ENCODE data around the gene CPAMD8.

The CPAMD8 gene

DNA sequence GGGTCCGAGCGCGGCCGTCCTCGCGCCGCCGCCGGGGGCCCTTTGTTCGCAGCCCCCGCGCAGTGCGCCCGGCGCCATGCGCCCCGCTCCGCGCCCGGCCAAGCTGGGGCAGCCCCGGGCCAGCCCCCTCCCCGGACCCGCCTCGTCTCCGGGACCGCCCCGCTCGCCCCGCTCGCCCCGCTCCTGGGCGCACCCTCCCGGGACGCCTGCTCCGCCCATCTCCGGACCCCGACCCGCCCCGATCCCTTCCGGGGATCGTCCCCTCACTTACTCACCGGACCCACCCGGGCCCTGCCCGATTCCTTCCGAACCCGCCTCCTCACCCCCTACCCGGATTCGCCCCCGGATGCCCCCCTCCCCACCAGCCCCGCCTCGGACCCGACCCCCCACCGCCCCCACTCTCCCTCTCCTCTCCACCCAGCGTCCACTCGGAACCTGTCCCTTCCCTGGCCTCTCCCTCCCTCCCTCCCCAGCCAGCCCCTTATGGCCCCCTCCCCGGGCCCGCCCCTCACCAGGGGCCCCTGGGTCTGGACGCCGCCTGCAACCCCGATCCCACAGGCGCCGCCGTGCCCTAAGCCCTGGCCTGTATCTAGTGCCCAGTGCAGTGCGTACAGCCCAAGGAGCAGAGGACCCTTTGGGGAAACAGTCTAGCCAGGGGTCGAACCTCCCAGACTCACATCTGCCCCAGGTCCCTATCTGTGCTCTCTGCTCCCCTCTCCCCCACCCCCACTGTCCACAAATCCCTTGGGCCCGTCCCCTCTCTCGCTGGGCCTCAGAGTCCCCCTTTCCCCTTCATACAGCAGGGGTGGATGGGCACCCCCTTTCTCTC is at the start of gene CPAMD8:
Gene CPAMD8 (minus strand): TSS at position 105 of the 829 bp plus-strand sequence. CDS start 168 bp downstream, outside the sequence.
- no peak for DNase-seq

DNA sequence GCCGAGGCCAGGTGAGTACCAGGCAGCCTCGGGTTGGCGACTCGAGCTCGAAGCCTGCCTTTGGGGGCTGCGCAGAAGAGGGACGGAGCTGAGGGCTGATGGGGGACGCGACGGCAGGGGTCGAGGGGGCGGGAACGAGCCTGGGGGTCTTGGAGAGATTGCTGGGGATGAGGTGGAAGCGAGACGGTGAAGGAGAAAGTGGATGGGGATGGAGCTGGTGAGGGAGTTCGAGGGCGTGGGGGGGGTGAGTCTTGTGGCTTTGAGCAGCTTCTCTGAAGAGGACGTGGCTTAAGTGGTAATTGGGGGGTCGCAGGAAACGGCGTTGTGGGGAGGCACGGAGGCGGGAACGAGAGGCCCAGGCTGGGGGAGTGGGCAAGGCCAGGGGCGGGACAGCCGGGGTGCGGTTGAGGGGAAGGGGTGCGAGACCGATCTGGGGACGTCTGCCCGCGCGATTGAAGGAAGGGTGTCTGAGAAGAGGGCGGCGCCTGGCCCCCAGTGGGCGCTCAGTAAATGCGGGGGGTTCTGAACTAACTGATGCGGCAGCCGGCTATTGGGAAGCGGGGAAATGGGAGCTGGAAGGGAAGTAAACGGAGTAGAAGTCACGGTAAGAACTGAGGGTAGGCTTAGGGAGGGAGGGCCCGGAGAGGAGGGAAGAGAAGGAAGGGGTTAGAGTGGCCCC is 49.4 kb upstream of the CPAMD8 start:
- no peak for DNase-seq

DNA sequence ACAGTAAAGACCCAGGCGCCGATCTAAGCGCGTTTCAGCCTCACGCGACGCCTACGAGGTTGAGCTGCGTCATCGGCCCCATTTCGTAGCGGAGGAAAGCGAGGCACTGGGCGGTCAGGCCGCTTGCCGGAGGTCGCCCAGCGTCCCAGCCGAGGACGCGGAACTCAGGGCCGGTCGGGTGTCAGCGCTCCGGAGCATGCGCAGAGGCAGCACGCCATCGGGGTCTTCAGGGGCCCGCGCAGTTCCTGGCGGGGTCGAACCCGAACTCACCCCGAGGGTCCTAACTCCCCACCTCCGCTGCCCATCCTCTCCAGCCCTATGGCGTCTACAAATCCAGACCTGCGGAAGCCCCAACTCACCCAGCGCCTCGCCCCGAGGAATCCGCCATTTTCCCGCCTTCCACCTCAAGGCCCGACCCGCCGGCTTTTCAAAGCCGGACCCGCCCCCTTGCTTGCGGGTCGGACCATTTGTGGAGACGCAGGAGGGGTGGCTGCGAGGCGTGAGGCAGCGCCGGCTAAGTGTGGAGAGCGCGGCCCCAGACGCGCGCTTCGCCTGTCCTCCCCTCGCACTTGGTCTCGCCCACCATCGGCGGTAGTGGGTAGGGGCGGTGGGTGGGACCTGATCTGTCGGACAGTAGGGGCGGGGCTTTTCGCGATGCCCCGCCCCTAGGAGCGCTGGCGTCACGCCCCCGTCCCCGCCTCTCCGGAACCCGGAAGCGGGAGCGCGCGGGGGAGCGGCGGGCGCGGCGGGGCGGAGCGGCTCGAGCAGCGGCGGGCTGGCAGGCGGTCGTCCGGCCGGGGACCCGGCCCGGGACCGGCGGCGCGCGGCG is 48.6 kb upstream of the CPAMD8 start, which contains the start of the genes HAUS8 and MYO9B:
Gene HAUS8 (minus strand): TSS at position 418 of the 829 bp plus-strand sequence. CDS start 30 bp downstream, at position 388.
Gene MYO9B (plus strand): TSS at position 743 of the 829 bp plus-strand sequence. CDS start 25,941 bp downstream, outside the sequence.
- peak; percentile 95 for DNase-seq

DNA sequence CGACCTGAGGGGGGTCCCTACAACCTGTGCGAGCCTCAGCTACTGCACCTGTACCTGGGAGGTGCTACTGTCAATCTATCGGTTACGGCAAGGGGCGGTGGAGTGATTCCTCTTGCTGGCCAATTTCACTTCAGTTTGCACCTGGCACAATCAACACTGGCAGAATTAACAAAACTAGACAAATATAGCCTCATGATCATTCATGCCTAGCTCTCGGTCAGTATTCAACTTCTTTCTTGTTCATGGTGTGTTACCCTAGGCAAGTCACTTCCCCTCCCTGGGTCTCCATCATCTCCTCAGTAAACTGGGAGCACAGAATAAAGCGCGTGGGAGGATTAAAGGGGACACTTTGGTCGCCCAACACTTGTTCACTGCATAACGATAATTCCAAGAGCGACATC is 48.0 kb upstream of the CPAMD8 start:
- DNase-seq, result no peak

DNA sequence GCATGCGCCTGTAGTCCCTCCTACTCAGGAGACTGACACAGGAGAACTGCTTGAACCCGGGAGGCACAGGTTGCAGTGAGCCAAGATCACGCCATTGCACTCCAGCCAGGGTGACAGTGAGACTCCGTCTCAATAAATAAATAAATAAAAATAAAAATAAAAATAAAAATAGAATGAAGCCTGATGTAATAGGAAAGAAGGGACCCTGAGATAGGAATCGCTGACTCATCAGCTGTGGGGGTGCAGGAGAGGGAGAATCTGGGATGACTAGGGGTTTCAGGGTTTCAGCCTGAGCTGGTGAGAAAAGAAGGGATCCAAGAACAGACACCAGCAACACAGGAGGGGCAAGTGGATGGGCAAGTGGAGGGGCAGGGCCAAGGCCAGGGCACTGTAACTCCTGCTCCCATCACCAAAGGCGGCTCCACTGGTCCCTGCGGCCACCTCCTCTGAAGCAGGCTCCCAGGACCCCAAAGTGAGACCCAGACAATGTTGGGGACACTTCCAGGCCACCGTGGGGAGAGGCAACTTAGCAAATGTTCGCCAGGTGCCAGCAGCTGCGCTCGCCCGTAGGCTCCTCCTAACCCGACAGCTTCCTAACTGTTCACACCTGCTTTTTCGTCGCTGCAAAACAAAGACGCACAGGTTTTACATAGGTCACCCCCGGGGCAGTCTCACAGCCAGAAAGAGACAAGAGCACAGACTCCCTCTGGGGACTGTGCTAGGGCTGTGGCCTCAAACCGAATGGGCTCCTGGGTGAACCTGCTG is 47.4 kb upstream of the CPAMD8 start:
- no peak for DNase-seq

DNA sequence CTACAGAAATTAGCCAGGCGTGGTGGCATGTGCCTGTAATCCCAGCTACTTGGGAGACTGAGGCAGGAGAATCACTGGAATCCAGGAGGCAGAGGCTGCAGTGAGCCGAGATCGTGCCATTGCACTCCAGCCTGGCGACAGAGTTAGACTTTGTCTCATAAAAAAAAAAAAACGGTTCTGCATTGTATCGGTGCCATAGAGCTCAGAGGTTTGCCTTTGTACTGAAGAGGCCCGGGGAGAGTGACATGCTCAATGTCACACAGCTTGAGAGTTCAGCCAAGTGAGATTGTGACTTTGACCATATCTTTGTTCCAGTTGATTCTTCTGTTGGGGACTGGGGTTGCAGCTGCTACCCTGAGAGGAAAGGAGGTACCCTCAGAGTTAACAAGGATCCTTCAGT is 44.3 kb upstream of the CPAMD8 start:
- DNase-seq, result no peak

DNA sequence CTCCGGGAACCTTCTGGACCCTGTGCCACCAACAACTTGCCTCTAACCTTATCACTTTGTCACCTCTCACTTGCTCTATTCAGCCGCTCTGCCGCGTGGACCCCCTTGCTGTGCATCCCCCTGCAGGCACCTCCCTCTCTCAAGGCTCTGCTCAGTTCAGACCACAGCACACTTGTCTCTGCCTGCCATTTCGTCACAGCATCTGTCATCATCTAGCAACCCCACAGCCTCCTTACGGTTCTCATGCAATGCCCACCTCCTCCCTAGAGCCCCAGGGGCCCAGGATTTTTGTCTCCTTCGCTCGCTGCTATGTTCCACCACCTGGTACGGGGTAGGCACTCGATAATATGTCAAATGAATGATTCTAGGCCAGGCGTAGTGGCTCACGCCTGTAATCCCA is 43.8 kb upstream of the CPAMD8 start:
- DNase-seq, result no peak

DNA sequence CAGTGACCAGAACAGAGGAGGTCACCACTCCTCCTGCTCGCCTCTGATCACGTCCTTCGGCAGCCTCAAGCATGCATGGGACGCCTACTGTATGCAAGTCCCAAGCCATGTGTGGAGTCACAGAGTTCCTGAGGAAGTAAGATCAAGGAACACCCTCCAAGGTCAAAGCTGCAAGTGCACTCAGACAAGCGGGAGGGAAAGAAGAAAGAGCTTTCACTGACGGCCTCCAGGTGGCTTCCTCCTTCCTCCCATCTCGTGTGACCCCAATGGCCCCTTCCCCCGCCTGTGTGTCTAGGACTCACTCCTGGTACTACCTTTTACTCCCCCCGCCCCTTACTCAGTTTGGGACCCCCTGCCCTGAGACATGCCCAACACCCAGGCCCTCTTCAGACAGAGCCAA is 42.6 kb upstream of the CPAMD8 start:
- no peak for DNase-seq

DNA sequence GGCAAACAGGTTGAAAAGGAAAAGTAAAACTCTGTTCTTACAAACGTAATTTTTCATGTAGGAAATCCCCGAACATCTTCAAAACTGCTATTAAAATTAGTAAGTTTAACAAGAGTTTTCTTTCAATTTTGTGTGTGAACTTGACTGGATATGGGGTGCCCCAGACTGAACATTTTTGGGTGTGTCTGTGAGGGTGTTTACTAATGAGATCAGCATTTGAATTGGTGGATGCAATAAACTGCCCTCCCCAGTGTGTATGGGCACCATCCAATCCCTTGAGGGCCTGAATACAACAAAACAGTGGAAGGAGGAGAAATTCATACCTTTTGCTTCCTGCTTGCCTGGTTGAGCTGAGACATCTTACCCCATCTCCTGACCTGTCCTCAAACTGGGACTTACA is 36.8 kb upstream of the CPAMD8 start:
- no peak for DNase-seq

DNA sequence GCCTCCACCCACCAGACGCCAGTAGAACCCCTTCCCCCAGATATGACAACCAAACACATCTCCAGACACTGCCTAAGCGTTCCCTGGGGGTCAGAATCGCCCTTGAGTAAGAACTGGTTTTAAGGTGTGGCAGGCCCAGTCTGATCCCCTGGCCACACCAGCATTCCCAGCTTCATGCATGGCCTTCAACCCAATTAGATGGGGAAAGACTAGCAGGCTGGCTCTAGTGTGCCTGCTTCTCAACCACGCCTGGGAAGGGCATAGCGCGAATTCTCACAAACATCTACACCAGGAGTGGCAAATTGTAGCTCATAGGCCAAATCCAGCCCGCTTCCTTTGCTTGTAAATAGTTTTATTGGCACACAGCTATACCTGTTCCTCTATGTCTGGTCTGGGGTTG is 35.1 kb upstream of the CPAMD8 start:
- no peak for DNase-seq

DNA sequence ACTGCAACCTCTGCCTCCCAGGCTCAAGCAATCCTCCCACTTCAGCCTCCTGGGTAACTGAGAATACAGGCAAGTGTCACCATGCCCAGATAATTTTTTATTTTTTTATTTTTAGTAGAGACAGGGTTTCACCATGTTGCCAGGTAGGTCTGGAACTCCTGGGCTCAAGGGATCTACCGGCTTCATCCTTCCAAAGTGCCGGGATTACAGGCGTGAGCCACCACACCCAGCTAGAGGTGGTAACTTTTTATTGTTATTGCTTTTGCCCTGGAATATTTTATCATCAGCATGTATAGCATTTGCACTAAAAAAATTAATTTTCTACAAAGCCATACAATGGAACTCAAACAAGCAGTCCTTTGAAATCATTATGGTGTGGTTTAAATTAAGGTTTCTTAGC is 34.6 kb upstream of the CPAMD8 start:
- no peak for DNase-seq

DNA sequence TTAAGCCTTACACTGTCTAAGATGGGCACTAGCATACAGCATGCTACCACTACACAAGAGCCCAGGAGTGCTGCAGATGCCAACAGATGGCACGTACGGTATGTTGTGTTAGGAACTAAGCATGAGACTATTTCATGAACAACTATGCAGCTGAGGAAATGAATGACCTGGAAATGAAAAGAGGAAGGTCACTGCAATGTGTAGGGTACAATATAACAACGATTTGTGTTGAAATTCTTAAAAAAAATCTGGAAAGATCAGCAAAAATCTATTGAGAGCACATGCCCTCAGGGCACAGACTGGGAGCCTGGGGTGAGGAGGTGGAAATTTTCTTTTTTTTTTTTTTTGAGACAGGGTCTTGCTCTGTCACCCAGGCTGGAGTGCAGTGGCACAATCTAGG is 34.2 kb upstream of the CPAMD8 start:
- DNase-seq, result no peak

DNA sequence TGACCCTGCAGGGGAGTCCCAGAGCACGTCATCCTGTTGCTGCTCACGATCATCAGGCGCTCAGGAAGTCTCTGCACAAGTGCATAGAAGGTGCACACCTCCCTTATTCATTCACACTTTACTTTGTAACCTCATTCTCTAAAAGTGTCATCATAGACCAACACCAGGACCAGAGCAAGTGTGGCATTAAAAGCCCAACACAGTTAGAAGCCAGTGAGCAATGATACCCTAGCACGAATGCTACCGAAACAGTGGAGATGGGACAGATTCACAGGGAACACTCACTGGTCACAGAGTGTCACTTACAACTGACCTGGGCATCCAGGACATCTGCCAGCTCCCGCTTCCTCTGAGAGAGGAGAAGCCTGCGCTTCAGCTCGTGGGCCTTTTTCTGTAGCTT is 31.6 kb upstream of the CPAMD8 start:
- no peak for DNase-seq

DNA sequence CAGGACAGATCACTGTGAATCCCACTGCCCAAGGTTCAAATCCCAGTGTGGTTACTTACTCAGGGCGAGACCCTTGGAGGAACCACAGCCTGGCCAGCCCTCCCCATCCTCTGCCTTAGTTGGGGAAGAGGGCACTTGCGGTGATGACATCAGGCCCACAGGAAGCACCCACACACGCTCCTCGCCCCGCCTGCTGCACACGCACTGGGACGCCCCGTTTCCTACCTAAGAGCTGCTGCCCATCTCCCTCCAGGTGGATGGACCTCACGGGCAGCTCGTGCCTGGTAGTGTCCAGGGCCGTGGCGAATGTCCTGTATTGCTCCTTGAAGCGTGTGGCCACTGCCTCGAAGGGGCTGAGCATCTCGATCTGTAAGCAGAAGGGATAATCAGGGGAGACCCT is 29.0 kb upstream of the CPAMD8 start:
- DNase-seq, result no peak

DNA sequence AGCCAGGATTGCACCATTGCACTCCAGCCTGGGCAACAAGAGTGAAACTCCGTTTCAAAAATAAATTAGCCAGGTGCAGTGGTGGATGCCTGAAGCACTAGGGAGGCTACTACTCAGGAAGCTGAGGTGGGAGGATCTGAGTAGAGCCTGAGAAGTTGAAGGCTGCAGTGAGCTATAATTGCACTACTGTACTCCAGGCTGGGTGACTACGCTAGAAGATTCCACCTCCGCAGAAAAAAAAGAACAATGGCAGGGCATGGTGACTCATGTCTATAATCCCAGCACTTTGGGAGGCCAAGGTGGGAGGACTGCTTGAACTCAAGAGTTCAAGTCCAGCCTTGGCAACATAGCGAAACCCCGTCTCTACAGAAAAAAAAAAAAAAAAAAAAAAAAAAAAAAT is 28.1 kb upstream of the CPAMD8 start:
- DNase-seq, result no peak

DNA sequence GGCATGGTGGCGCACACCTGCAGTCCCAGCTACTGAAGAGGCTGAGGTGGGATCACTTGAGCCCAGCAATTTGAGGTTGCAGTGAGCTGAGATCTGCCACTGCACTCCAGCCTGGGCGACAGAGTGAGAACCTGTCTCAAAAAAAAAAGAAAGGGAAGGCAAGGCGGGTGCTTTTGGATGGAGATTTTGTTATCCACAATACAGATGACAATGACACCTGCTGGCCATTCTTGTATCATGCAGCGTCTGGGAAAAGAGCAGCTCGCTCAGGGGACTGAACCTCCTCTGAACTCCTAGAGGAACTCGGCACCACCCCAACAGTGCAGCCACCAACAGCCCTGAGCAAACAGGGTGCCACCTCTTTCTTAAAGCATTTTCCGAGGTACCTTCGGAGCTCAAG is 25.8 kb upstream of the CPAMD8 start:
- DNase-seq, result no peak

DNA sequence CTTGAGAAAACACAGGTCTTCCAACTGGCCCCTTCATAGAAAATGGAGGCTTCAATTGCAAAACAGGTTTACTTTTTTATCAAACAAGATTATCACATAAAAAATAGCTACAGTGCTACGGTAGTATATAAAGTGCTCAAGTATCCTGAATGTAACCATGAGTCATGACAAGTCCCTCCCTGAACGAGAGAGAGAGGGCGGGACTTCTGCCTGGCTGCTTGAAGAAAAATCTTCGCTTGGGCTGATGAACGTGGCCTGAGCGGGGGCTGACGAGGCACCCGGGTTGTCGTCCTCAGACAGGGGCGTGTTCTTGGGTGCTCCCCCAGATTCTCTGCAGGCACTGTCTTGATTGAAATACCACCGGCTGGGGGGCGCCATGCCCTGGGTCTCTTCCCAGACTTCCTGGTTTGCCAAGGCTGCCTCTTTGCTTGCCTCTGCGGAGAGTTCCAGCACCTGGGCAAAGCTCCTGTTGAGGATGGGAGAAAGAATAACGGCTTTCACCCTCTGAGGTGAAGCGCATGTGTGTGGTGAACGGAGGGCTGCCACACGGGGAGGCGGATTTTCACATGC is 23.2 kb upstream of the CPAMD8 start:
- DNase-seq, result no peak

DNA sequence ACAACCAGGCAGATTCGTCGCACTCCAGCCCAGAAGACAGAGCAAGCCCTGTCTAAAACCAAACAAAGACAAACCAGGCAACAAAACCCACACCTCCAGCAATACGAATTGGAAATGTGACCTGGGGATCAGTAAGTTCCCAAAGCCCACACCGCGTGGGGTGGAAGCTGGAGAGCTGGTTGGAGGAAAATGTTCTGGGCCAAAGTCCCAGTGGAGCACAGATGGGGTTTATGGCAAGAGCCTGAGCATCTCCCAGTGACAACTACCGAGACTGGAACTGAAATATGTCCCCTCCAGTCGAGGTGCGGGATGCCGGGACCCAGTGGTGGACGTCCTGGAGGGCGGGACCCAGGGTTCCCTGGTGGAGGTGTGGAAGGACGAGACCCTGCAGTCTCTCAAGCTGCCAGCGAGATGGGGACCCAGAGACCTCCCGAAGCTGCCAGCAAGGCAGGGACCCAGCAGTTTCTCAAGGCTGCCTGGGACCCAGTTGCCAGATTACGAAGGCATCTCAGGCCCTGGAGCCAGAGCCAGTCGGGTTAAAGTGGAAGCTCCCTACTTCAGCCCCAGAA is 22.4 kb upstream of the CPAMD8 start:
- DNase-seq, result no peak

DNA sequence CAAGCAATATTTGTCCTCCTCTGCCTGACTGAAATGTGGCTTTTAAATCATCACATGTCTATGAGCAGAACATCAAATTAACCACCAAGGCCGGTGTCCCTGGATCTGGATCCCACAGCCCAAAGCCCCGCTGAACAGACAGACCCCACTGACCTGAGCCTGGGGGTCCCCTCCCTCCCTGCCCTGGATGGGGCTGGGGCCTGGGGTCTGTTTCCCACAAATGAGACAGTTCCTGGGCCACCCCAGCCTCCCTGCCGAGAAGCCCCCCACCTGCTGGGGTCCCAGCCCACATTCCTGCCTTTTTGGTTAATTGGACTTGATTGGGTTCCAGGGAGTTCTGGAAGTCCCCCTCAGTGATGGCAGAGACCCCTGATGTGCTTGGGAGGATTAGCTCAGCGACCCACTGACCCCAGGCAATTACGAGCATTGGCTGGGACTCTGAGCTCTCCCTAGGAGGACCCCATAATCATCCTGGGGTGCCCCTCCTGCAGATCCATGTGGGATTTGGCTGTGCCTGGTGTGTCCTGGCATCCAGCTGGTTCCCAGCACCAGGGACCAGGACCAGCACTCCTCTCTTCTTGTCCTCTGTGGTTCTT is 19.4 kb upstream of the CPAMD8 start:
- DNase-seq, result no peak

DNA sequence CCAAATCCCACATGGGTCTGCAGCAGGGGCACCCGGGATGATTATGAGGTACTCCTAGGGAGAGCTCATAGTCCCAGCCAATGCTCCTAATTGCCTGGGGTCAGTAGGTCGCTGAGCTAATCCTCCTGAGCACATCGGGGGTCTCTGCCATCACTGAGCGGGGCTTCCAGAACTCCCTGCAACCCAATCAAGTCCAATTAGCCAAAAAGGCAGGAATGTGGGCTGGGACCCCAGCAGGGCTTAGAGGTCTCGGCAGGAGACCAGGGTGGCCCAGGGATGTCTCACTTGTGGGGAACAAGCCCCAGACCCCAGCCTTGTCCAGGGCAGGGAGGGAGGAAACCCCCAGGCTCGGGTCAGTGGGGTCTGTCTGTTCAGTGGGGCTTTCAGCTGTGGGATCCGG is 17.1 kb upstream of the CPAMD8 start:
- DNase-seq, result no peak

DNA sequence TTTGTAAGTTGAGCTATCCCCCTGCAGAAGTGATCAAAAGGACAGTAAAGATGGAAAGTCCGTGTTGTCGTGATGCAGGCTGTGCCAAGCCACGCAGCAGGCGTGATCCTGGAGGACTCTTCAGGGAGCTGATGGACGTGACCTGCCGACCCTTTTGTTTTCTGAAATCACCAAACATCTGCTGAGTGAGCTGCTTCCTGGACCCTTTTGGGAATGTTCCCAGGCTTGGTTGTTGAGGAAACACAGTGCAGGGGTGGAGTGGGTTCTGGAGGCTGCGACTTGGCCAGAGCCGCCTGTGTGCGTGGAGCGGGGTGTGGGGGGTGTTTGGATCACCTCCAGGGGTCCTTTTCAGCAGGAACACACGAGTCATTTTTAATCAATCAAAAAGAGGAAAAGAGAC is 15.4 kb upstream of the CPAMD8 start:
- no peak for DNase-seq
